Mesenchymal stem cell (in vitro differentiated cells and primary cell): ENCODE data around the gene SPATA46.

ENCODE experiments used
- DNase-seq: peaks from one replicate; pipeline ENCODE4 v3.0.0-alpha.2; 2013
- H2AFZ ChIP-seq: one replicate; pipeline ENCODE4 v1.6.1; 2013; ENCODE audit warnings: low read depth, mild to moderate bottlenecking, control low read depth, inconsistent platforms, low read length, moderate library complexity
- H2AK5ac ChIP-seq: 2 replicates; pipeline ENCODE4 v1.6.1; 2013; ENCODE audit warnings: low read length, moderate library complexity, mild to moderate bottlenecking, inconsistent platforms; ENCODE audit not compliant: severe bottlenecking
- H2BK120ac ChIP-seq: one replicate; pipeline ENCODE4 v1.6.1; 2013; ENCODE audit warnings: low read depth, mild to moderate bottlenecking, inconsistent platforms, low read length, moderate library complexity
- H2BK12ac ChIP-seq, 2 experiments: one replicate each; pipeline ENCODE4 v1.6.1; 2013; ENCODE audit warnings: inconsistent platforms in 2 of 2, low read length in 2 of 2, mild to moderate bottlenecking in 2 of 2, moderate library complexity in 2 of 2, control low read depth in 1 of 2
- H2BK15ac ChIP-seq: one replicate; pipeline ENCODE4 v1.6.1; 2013; ENCODE audit warnings: mild to moderate bottlenecking, low read depth, inconsistent platforms; ENCODE audit not compliant: poor library complexity, severe bottlenecking
- H2BK5ac ChIP-seq: 2 replicates; pipeline ENCODE4 v1.6.1; 2013; ENCODE audit warnings: low read depth, mild to moderate bottlenecking, low read length, control low read depth, inconsistent platforms; ENCODE audit not compliant: poor library complexity, severe bottlenecking
- H3K14ac ChIP-seq, 2 experiments: one replicate each; pipeline ENCODE4 v1.6.1; 2013; ENCODE audit warnings: inconsistent platforms in 2 of 2, low read length in 2 of 2, control low read depth in 1 of 2, mild to moderate bottlenecking in 1 of 2, moderate library complexity in 1 of 2
- H3K18ac ChIP-seq, 2 experiments: one replicate each; pipeline ENCODE4 v1.6.1; 2013; ENCODE audit warnings: inconsistent platforms in 2 of 2, low read length in 2 of 2, control low read depth in 1 of 2, low read depth in 1 of 2, mild to moderate bottlenecking in 1 of 2
- H3K23ac ChIP-seq, 2 experiments: one replicate each; pipeline ENCODE4 v1.6.1; 2013; ENCODE audit warnings: inconsistent platforms in 2 of 2, low read length in 2 of 2, mild to moderate bottlenecking in 2 of 2, moderate library complexity in 2 of 2, control low read depth in 1 of 2
- H3K27ac ChIP-seq: 2 replicates; pipeline ENCODE4 v1.5.1; 2013; ENCODE audit warnings: mild to moderate bottlenecking, moderate library complexity, low read length, control low read depth, inconsistent platforms; ENCODE audit not compliant: poor library complexity, severe bottlenecking
- H3K27me3 ChIP-seq, 2 experiments: 2 replicates each; pipeline versions ENCODE4 v1.6.1 to v1.7.0; 2013; ENCODE audit warnings: low read length in 2 of 2, mild to moderate bottlenecking in 2 of 2, moderate library complexity in 2 of 2, control low read depth in 1 of 2, inconsistent platforms in 1 of 2; ENCODE audit not compliant: control insufficient read depth in 1 of 2, insufficient read depth in 1 of 2
- H3K36me3 ChIP-seq, 2 experiments: 2 replicates each; pipeline versions ENCODE4 v1.6.1 to v1.7.0; 2013; ENCODE audit warnings: low read length in 2 of 2, control low read depth in 1 of 2, inconsistent platforms in 1 of 2, low read depth in 1 of 2, mild to moderate bottlenecking in 1 of 2; ENCODE audit not compliant: insufficient read depth in 2 of 2, control insufficient read depth in 1 of 2
- H3K4ac ChIP-seq, 2 experiments: one replicate each; pipeline ENCODE4 v1.6.1; 2013; ENCODE audit warnings: inconsistent platforms in 2 of 2, low read length in 2 of 2, mild to moderate bottlenecking in 2 of 2, moderate library complexity in 2 of 2, control low read depth in 1 of 2, low read depth in 1 of 2
- H3K4me1 ChIP-seq: 2 replicates; pipeline ENCODE4 v1.6.1; 2013; ENCODE audit warnings: low read depth, low read length, control low read depth; ENCODE audit not compliant: control insufficient read depth, insufficient read depth
- H3K4me2 ChIP-seq: 2 replicates; pipeline ENCODE4 v1.6.1; 2013; ENCODE audit warnings: low read length, mild to moderate bottlenecking, inconsistent platforms; ENCODE audit not compliant: poor library complexity, severe bottlenecking
- H3K4me3 ChIP-seq, 2 experiments: 2 replicates each; pipeline versions ENCODE4 v1.5.1 to v1.7.0; 2013; ENCODE audit warnings: low read length in 2 of 2, mild to moderate bottlenecking in 2 of 2, control low read depth in 1 of 2, low read depth in 1 of 2; ENCODE audit not compliant: insufficient read depth in 1 of 2
- H3K79me1 ChIP-seq: replicated peaks from 2 replicates; pipeline ENCODE4 v1.6.1; 2013; ENCODE audit warnings: mild to moderate bottlenecking, control low read depth, low read length, inconsistent platforms; ENCODE audit not compliant: poor library complexity, severe bottlenecking
- H3K9ac ChIP-seq: 2 replicates; pipeline ENCODE4 v1.7.0; 2013; ENCODE audit warnings: mild to moderate bottlenecking, low read length, moderate library complexity
- H3K9me3 ChIP-seq: 2 replicates; pipeline ENCODE4 v1.7.0; 2013; ENCODE audit warnings: mild to moderate bottlenecking, low read length; ENCODE audit not compliant: control insufficient read depth
- H4K8ac ChIP-seq: one replicate; pipeline ENCODE4 v1.6.1; 2013; ENCODE audit warnings: inconsistent platforms, mild to moderate bottlenecking, low read length, moderate library complexity
- H4K91ac ChIP-seq: one replicate; pipeline ENCODE4 v1.6.1; 2013; ENCODE audit warnings: mild to moderate bottlenecking, low read length, inconsistent platforms
- WGBS: methylation state at CpG from one replicate; pipeline ENCODE4 v1.1.7; 2013; ENCODE audit warnings: mixed read lengths; 5-methylcytosine and 5-hydroxymethylcytosine counted together

Gene SPATA46

DNA sequence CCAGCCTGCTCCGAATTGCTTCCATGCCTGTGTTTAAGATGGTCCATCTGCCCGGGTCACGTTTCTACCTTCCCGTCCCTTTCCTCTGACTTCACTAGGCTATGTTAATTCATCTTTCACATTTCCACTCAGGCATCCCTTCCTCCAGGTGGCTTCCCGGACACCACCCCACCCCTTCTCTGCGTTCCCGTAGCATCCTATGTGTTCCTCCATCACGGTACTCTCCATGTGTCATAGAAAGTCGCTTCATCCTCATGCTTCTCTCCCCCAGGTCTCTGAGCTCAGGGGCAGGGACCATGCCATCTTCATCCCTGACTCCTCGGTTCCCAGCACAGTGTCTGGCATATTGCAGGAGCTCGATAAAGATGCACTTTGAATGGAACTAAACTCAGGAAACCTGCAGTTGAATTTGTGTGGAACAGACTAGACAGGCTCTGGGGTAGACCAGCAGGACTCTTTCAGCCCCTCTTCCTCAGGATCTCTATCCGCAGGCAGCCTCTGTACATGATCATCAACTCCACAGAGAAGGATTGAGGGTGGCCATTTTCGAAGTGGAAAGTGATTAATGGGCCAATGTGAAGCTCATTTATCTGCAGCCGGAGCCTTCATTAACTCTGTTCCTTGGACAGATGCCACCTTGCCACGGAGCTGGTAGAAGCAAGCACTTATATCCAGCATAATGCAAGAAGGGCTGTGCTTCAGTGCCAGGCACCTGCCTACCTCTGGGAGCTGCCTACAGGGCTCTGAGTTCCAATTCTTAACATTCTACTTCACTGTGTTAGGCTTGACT is 13.9 kb upstream of the SPATA46 start:
- Histone ChIP-seq H2BK15ac (no peak overlapping the region), H2BK12ac (peak overlapping the region in 1 of 2 experiments; percentile 46), H2AFZ (no peak overlapping the region), H3K14ac (no peak overlapping the region), H4K91ac (peak overlapping the region; percentile 0), H2BK5ac (no peak overlapping the region), H3K18ac (no peak overlapping the region), H3K79me1 (no peaks in the 10 kb centered on the region), H3K4ac (no peak overlapping the region), H3K4me1 (peaks cover 14% of the 10 kb centered on the region), H3K23ac (no peak overlapping the region), H2AK5ac (peak overlapping the region; percentile 7), H3K27me3 (peaks cover 0 to 42% of the 10 kb centered on the region in 2 experiments), H3K4me2 (no peak overlapping the region), H3K9me3 (no peaks in the 10 kb centered on the region), H4K8ac (no peak overlapping the region), H3K27ac (no peak overlapping the region), H2BK120ac (no peak overlapping the region), H3K9ac (no peak overlapping the region), H3K36me3 (no peaks in the 10 kb centered on the region), H3K4me3 (no peak overlapping the region)
- DNase-seq, result no peak
- 86% methylated on average over 15 of the region's 15 CpGs for WGBS

DNA sequence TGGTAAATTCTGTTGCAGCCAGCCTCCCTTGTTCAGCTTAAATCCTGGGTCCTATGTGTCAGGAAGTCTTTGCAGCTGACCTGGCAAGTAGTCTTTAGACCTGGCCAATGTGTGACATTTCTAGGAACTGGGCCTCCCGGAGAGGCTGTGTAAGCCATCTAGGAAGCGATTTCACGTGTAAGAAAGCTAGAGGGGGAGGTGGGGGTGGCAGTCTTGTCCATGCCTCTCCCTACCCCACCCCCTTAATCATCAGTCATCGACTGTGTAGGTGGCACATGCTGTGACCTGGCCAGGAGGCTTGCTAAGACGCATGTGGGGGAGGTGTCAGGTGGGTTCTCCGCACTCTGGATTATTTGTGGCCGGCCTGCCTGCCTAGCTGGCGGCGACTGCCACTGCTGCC is 13.3 kb upstream of the SPATA46 start:
- Histone ChIP-seq H3K4me3 (no peak overlapping the region), H3K18ac (no peak overlapping the region), H3K79me1 (no peaks in the 10 kb centered on the region), H4K91ac (peak overlapping the region; percentile 0), H3K27me3 (peaks cover 0 to 42% of the 10 kb centered on the region in 2 experiments), H3K9ac (no peak overlapping the region), H3K9me3 (no peaks in the 10 kb centered on the region), H2BK12ac (peak overlapping the region in 1 of 2 experiments; percentile 46), H3K4ac (no peak overlapping the region), H3K4me1 (peaks cover 14% of the 10 kb centered on the region), H3K27ac (peak overlapping the region; percentile 61), H3K36me3 (no peaks in the 10 kb centered on the region), H4K8ac (no peak overlapping the region), H2AFZ (no peak overlapping the region), H2BK15ac (no peak overlapping the region), H3K4me2 (no peak overlapping the region), H2BK5ac (no peak overlapping the region), H2AK5ac (peak overlapping the region; percentile 71), H3K23ac (no peak overlapping the region), H2BK120ac (no peak overlapping the region), H3K14ac (no peak overlapping the region)
- no peak for DNase-seq
- 83% methylated on average over 7 of the region's 9 CpGs for WGBS

DNA sequence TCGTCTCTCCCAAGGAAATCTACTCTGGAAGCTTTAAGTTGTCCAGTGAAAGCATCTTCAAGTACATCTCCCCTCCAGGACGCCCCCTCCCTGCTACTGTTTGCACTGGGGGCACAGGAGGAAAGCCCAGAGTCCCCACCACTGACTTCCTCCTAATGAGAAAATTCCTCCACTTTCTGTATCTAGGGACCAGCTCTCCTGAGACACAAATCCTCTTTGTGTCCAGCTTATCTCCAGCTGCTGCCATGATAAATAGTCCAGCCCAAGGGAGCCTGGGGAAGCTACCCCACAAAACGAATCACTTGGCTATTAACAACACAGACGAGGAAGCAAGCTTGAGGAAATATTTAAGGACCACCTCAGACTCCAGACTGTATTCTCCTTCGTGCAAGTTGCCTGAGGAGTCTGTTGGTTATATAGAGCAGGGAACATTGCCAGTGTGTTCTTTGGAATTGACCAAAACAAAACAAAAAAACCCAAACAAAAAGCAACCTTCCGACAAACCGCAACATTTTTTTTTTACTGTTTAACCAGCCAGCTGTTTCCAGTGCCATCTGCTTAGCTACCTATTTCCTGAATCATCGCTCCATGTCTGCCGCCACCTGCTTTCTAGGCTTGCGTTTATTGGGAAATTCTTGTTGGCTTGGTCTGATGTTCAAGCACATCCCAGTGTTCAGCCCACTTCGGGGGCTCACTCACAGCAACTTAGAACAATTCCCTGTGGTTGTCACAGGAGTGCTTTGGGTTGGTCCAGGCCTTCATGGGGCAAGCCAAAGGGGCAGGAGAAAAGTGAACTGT is 12.6 kb upstream of the SPATA46 start:
- H4K91ac ChIP-seq, result no peak overlapping the region
- peaks cover 0 to 42% of the 10 kb centered on the region in 2 experiments for H3K27me3 ChIP-seq
- H3K79me1 ChIP-seq, result no peaks in the 10 kb centered on the region
- no peak overlapping the region for H3K4me2 ChIP-seq
- no peak overlapping the region for H3K9ac ChIP-seq
- no peak overlapping the region for H3K23ac ChIP-seq
- H3K14ac ChIP-seq, result no peak overlapping the region
- no peak overlapping the region for H2BK12ac ChIP-seq
- H2AK5ac ChIP-seq, result peak overlapping the region; percentile 71
- DNase-seq, result peak; percentile 83
- no peak overlapping the region for H3K4ac ChIP-seq
- peak overlapping the region; percentile 61 for H3K27ac ChIP-seq
- no peak overlapping the region for H2AFZ ChIP-seq
- no peak overlapping the region for H3K18ac ChIP-seq
- no peak overlapping the region for H2BK15ac ChIP-seq
- H3K36me3 ChIP-seq, result no peaks in the 10 kb centered on the region
- H4K8ac ChIP-seq, result no peak overlapping the region
- H3K4me3 ChIP-seq, result no peak overlapping the region
- WGBS, result 62% methylated on average over 9 of the region's 11 CpGs
- H2BK120ac ChIP-seq, result no peak overlapping the region
- H3K4me1 ChIP-seq, result peaks cover 18% of the 10 kb centered on the region
- no peak overlapping the region for H2BK5ac ChIP-seq
- H3K9me3 ChIP-seq, result no peaks in the 10 kb centered on the region

DNA sequence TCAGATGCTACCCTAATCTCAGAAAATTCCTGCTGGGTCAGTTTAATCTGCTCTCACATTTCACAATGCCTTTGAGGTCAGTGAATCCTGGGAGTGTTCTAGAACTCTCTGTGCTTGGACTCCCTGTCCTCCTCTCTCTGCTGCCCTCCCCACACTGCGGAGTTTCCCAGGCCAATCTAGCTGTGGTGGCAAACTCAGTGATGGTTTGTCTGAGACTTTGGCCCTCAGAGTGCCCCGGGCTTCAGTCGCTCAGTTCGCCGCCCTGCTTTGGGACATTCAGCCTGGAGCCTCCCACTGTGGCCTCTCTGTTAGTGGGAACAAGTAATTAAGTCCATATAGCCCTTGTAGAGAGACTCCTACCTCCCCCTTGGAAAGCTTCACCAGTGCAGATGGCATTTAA is 12.0 kb upstream of the SPATA46 start:
- Histone ChIP-seq H3K4me1 (peaks cover 18% of the 10 kb centered on the region), H3K9me3 (no peaks in the 10 kb centered on the region), H3K4me3 (no peak overlapping the region), H4K91ac (no peak overlapping the region), H2BK15ac (no peak overlapping the region), H2AFZ (peak overlapping the region; percentile 11), H3K27me3 (peaks cover 0 to 42% of the 10 kb centered on the region in 2 experiments), H3K9ac (no peak overlapping the region), H3K23ac (no peak overlapping the region), H3K4me2 (no peak overlapping the region), H3K14ac (no peak overlapping the region), H3K36me3 (no peaks in the 10 kb centered on the region), H3K27ac (no peak overlapping the region), H3K18ac (peak overlapping the region in 1 of 2 experiments; percentile 26), H2AK5ac (peak overlapping the region; percentile 67), H2BK5ac (no peak overlapping the region), H3K4ac (no peak overlapping the region), H2BK120ac (no peak overlapping the region), H3K79me1 (no peaks in the 10 kb centered on the region), H2BK12ac (no peak overlapping the region), H4K8ac (no peak overlapping the region)
- 84% methylated on average over 5 of the region's 5 CpGs for WGBS
- DNase-seq, result peak; percentile 46
